GM19025 (cell line): ENCODE measurements around the gene CCDC186.

Experiments
- ATAC-seq: cut with Tn5 transposase; IDR thresholded peaks from one replicate; pipeline ENCODE4 v1.9.1; 2021; ENCODE audit warnings: mild to moderate bottlenecking, low read depth, moderate library complexity; ENCODE audit not compliant: unreplicated experiment

The CCDC186 gene

DNA sequence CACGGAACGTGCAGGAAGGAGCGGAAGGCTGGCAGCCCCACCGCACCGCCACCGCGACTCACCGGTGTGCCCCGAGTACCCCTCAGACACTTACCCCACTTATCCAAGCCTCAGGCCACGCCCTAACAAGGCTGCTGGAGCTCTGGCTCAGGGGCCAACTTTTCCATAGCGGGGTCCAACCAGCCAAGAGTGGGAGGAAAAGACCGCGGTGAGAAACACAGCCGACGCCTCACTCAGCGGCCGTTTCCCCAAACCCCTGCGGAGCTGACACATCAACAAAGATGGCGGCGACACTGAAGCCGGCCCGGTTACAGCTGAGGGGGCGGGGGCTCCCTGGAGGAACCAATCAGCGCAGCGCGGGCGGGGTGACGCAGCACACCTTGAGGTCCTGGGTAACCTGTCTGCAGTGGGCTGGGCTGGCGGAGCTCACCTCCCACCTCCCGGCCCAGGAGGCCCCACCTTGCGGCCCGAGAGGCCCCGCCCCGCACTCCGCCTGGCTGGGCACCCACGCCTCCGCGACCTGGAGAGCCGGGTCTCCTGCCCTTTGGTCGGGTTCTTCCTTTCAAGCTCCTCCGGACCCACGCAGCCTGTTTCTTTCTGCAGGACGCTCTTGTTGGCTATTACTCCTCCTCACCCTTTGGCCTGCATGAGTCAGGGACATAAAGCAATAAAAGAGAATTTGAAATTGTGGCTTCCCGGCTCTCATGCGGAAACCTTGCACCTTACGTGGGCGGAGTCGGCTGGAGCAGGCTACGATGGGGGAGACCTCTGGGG, at the start of gene CCDC186:
CCDC186 (minus strand) TSS at position 283 of the 774 bp plus-strand sequence. CDS start 10,935 bp downstream, outside the sequence.
- ATAC-seq, result peak; percentile 99

- no peak for ATAC-seq
These were observed 49.1 kb upstream of the CCDC186 start for GRCh38 chr10:114223066-114223465.

DNA sequence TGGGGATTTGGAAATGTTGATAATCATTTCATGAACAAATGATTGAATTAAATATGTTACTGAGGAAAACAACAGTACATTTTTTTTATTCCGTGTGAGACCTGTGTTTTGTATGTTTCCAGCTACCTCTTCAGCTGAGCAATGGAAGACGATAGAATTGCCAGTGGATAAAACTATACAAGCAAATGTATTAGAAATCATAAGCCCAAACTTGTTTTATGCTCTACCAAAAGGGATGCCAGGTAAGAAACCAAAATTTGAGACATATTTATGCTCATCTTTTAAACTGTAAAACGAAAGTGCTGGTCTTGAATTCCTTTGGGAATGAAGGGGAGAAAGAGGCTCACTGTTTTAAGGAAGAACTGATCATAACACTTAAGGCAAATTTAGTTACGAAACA, 47.2 kb upstream of the CCDC186 start:
- ATAC-seq, result no peak

DNA sequence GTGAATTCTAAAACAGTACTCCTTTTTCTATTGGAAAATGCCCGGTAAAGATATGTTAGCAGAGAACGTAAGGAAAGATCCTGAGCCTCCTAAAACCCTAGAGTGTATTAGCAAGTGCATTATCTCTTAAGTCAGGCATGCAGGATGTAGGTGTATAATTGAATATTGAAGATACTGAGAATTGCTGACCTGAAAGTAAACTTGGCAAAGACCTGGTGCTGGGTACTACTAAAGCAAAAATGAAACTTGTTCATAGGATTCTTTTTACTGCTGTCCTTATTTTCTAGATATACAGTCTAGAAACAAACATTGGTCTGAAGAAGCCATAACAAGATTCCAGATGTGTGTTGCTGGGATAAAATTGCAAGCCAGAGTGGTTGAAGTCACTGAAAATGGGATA, 46.3 kb upstream of the CCDC186 start:
- ATAC-seq, result no peak

DNA sequence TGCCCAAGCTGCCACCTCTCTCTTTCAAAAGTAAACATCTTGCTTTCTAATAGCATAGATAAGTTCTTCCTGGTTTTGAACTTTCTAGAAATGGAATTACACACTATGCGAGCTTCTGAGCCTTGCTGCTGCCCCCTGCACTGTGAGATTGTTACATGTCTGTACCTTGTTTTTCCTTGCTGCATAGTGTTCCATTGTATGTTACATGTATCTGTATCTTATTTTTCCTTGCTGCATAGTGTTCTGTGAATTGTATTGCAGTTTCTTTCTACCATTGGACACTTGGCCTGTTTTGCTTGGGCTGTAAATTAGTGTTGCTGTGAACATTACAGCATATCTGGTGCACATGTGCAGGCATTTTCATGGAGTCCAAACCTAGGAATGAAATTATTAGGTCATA, 41.0 kb upstream of the CCDC186 start:
- no peak for ATAC-seq

GRCh38 chr10:114212153-114212552, 38.1 kb upstream of the CCDC186 start:
- ATAC-seq, result no peak

- no peak for ATAC-seq
These were observed 34.3 kb upstream of the CCDC186 start for GRCh38 chr10:114208351-114208750.

DNA sequence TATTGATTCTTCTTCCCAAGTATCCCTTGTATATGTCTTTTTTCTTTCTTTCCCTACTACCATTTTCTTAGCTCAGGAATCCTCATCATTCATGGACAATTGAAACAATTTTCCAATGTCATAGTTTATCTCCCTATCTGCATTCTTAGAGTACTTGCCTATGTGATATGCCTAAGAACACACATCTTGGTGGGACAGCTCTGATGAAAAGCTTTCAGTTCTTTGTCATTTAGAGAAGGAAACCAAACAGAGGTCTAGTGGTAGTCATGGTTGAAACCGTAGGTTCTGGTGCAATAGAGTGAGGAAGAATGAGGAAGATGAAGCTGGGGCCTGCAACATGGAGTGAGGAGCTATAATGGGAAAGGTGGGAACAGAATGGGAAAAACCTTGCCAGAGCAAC, 33.3 kb upstream of the CCDC186 start:
- no peak for ATAC-seq

DNA sequence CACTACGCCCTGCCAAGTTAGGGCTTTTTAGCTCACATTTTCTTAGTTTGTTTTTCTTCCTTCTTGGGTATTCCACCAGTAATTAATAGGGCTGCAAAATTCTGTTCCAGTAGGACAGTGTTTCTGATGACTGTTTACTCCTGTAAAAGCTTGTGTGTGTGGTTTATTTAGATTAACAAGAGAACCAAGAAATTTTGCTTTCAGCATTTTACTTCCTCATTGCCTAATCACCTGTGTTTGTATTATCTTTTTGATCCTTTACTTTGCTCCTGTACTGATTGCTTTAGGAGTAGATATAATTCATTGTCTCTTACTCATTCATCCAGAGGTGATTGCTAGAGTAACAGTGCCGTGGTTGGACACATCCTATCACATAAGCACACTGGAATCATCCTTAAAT, 32.9 kb upstream of the CCDC186 start:
- no peak for ATAC-seq

- ATAC-seq, result no peak
These were observed 28.8 kb upstream of the CCDC186 start for GRCh38 chr10:114202812-114203211.

DNA sequence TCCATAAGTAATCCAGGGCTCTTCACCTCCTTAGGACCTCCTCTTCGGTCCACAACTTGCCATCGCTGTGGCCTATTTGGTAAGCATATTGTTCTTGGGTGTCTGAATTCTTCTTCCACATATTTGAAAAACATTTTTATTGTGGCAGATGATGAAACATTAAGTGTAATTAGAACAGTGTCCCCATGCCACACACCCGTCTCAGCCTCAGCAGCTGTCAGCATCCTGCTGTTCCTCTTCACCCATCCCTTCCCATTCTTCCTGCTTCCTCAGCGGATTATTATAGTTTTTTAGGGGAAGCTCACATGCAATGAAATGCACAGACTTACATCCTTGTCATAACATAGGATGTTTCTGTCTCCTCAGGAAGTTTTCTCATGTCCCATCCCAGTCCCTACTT, 25.2 kb upstream of the CCDC186 start:
- ATAC-seq, result no peak

- ATAC-seq, result peak; percentile 87
These were observed 21.1 kb upstream of the CCDC186 start for GRCh38 chr10:114195079-114195478.

DNA sequence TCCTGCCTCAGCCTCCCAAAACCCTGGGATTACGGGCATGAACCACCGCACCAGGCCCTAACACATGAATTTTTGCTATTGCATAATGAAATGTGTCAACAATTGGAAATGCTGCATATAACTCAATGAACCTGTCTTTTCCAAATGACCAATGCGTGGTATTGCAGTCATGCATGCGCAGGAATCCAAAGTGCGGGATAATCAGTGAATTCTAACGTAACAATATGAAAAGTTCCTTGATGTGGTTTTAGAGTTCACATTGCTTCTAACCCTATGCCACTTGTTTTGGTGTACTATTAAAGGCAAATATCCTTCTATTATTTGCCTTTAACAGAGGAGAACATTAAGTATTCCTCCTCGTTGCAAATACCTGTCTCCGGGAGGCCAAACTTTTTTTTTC, 15.7 kb upstream of the CCDC186 start:
- no peak for ATAC-seq

DNA sequence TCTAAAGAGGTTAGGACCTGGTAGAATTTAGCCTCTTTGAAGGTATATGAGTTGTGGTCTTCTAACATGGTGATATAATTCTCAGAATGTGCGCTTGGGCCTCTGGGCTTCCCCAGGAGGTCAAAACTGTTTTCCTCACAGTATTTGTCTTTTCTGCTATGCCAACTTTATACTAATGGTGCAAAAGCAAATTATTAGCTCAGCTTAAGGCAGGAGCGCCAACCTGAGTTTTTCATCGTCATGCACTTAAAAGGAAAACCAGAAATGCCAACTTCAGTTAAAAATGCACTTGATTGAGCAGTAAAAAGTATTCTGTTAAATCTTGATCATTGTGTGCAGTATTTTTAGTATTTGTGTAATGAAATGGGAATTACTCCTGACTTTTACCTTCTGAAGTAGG, 14.9 kb upstream of the CCDC186 start:
- no peak for ATAC-seq

DNA sequence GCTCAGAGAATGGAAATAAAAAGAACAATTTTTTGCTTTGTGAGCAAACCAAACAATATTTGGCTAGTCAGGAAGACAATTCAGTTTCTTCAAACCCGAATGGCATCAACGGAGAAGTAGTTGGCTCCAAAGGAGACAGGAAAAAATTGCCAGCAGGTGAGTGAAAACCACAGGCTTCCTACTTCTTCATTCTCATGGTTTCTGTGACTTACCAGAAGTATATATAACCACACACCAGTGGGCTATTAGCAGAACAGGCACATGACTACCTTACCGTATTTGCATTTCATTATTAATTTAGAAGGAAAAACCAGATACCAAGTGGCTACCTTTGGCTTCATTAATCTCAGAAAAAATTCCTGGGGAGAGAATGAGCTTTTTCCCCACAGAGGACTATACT, 14.0 kb upstream of the CCDC186 start:
- no peak for ATAC-seq

DNA sequence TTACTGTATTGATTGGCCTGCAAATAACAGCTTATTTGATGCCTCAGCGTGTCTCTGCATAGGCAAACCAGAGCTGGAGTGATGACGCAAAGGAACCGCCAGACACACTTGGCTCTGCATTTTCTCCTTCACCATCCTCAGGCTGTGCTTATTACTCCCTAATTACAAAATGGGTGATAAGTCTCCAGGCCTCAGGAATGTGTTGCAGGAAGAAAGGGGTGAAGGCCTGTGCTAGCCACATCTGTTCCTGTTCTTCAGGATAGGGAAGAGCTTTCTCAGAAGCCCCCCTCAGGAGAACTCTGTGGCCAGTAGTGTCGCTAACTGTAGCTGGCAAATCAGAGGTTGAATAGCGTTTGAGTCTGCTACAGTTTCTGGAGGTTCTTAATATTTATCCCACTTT, 10.3 kb upstream of the CCDC186 start:
- no peak for ATAC-seq

GRCh38 chr10:114183563-114183962, 9.6 kb upstream of the CCDC186 start:
- ATAC-seq, result no peak

- ATAC-seq, result no peak
These were observed 8.0 kb upstream of the CCDC186 start for GRCh38 chr10:114181971-114182370.

DNA sequence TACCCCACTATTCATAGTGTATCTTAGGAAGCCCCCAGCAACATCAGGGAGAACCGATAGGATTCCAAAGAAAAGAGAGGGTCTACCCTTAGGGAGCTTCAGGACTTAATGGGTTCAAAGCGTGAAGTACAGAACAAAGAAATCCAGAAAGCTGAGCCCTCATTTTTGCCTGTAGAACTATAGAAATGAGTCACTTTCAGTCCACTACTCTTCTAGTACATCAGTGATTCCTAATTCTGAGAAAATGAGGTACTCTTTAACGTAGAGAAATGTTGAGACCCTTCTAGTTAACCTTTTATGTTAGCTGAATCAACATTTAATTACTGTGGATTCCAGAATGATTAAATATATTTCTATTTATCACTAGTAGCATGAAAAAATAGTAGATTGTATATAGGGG, 6.9 kb upstream of the CCDC186 start:
- ATAC-seq, result no peak

DNA sequence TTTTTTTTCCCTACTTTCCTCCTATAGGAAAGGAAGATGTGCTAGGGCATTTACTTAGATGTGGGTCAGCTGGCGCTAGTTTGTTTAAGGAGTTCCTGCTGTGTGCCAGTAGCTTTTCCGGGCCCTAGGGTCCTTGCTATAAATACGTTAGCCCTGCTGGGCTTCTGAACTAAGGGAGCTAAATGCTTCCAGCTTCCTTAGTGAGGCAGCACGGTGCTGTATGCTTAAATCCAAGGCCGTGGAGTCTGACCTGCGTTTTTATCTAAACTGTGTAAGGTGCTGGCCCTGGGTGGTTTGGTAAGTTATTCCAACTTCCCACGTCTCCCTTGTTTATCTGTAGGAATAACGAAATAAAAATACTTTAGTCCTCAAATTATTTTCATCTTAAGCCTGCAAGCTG, 5.7 kb upstream of the CCDC186 start:
- ATAC-seq, result no peak

GRCh38 chr10:114179148-114179547, 5.1 kb upstream of the CCDC186 start, which contains the start of gene TDRD1:
Gene TDRD1 (plus strand): TSS chr10:114179353. CDS start chr10:114187832, 8,479 bp downstream.
- ATAC-seq, result no peak

- no peak for ATAC-seq
These were observed 2.5 kb upstream of the CCDC186 start for GRCh38 chr10:114176511-114176910.

- no peak for ATAC-seq
These were observed 1.7 kb upstream of the CCDC186 start for GRCh38 chr10:114175667-114176066.
